Breast epithelium (tissue), 4 donors: ENCODE results near the gene CTIF. TPM values are rescaled to one million over a fixed set of nuclear protein-coding genes. Genes with fewer than 3 reads are reported as not detected.

Experiments used
- DNase-seq, 2 donors: peaks; one replicate each; pipeline ENCODE4 v3.0.0-alpha.2; 2019; ENCODE audit warnings: low spot score in 2 of 2
- H3K27ac ChIP-seq, 2 donors: fragments of 200-600 bp; sonication (generic) in 1 of 2; one replicate each; pipeline ENCODE4 v1.5.1; 2016 to 2019; ENCODE audit warnings: mild to moderate bottlenecking in 1 of 2
- H3K27me3 ChIP-seq, 2 donors: fragments of 200-600 bp; sonication (generic) in 1 of 2; one replicate each; pipeline versions ENCODE4 v1.5.1 to v1.6.0; 2017 to 2019; ENCODE audit warnings: control low read depth in 1 of 2, mild to moderate bottlenecking in 1 of 2
- H3K36me3 ChIP-seq: fragments of 200-600 bp; one replicate; pipeline ENCODE4 v1.5.1; 2019
- H3K4me1 ChIP-seq, 2 donors: fragments of 200-600 bp; sonication (generic); one replicate each; pipeline ENCODE4 v1.5.1; 2016 to 2019; ENCODE audit warnings: control low read depth in 1 of 2
- H3K4me3 ChIP-seq, 3 donors: fragments of 200-600 bp; sonication (generic); 1 replicate in 2 of 3; 2 replicates in 1 of 3; pipeline ENCODE4 v1.5.1; 2016 to 2019; ENCODE audit warnings: mild to moderate bottlenecking in 3 of 3, moderate library complexity in 2 of 3
- H3K9me3 ChIP-seq, 2 donors: fragments of 200-600 bp; sonication (generic) in 1 of 2; one replicate each; pipeline ENCODE4 v1.5.1; 2016 to 2019; ENCODE audit warnings: control low read depth in 1 of 2
- CTCF ChIP-seq, 3 donors: fragments of 450-650 bp; IDR thresholded peaks; one replicate each; pipeline ENCODE4 v1.5.1; 2016 to 2017; ENCODE audit warnings: antibody characterized with exemption in 3 of 3, mild to moderate bottlenecking in 3 of 3, moderate library complexity in 3 of 3
- POLR2A ChIP-seq: fragments of 450-650 bp; IDR thresholded peaks from one replicate; pipeline ENCODE4 v1.6.1; 2016; ENCODE audit warnings: antibody characterized with exemption, mild to moderate bottlenecking, moderate library complexity
- POLR2AphosphoS5 ChIP-seq, 3 donors: sonication (generic); formaldehyde crosslinking; IDR thresholded peaks; one replicate each; pipeline ENCODE4 v1.6.1; 2017; ENCODE audit warnings: antibody characterized with exemption in 3 of 3
- intact Hi-C: fragments of 100-400 bp; cut with DNase I; formaldehyde crosslinking; loops from one replicate; pipeline ENCODE4 v1.15.1; 2023; ENCODE audit warnings: low total_unique reads
- total RNA-seq, 3 donors: library from RNA; depleted of rRNA; stranded (reverse); fragments of >200 nt; gene quantifications; one replicate each; pipeline ENCODE4 v1.1.0, GENCODE V29; 2016

Gene CTIF
- total RNA-seq, 3 donors from 2014 or later, result 28.8 to 78.9 (median 32.6) TPM

GRCh38 chr18:48668466-48669179 lies 129.8 kb downstream of the CTIF start:
- no peak for DNase-seq
- Histone ChIP-seq H3K36me3 (no peaks in the 10 kb centered on the region), H3K27ac (no peak overlapping the region), H3K9me3 (no peaks in the 10 kb centered on the region), H3K4me3 (no peak overlapping the region), H3K4me1 (no peaks in the 10 kb centered on the region), H3K27me3 (no peaks in the 10 kb centered on the region)
- intact Hi-C loops, result no loop called here
- TF ChIP-seq CTCF (IDR thresholded peaks at IDR 0.05), result no peak
- TF ChIP-seq POLR2AphosphoS5 (IDR thresholded peaks at IDR 0.05), result no peak
- no peak for TF ChIP-seq POLR2A

- no peaks in the 10 kb centered on the region for H3K9me3 ChIP-seq
- H3K27ac ChIP-seq, result no peak overlapping the region
- DNase-seq, result no peak
- H3K27me3 ChIP-seq, result no peaks in the 10 kb centered on the region
- no peaks in the 10 kb centered on the region for H3K4me1 ChIP-seq
- TF ChIP-seq POLR2AphosphoS5 (IDR thresholded peaks at IDR 0.05) (no peak), CTCF (IDR thresholded peaks at IDR 0.05) (no peak), POLR2A (no peak)
- H3K4me3 ChIP-seq, result no peak overlapping the region
- intact Hi-C loops, result no loop called here
- no peaks in the 10 kb centered on the region for H3K36me3 ChIP-seq
Measured at GRCh38 chr18:48669180-48669675, 130.4 kb downstream of the CTIF start.

GRCh38 chr18:48669991-48670750 lies 131.3 kb downstream of the CTIF start:
- DNase-seq, result no peak

DNA sequence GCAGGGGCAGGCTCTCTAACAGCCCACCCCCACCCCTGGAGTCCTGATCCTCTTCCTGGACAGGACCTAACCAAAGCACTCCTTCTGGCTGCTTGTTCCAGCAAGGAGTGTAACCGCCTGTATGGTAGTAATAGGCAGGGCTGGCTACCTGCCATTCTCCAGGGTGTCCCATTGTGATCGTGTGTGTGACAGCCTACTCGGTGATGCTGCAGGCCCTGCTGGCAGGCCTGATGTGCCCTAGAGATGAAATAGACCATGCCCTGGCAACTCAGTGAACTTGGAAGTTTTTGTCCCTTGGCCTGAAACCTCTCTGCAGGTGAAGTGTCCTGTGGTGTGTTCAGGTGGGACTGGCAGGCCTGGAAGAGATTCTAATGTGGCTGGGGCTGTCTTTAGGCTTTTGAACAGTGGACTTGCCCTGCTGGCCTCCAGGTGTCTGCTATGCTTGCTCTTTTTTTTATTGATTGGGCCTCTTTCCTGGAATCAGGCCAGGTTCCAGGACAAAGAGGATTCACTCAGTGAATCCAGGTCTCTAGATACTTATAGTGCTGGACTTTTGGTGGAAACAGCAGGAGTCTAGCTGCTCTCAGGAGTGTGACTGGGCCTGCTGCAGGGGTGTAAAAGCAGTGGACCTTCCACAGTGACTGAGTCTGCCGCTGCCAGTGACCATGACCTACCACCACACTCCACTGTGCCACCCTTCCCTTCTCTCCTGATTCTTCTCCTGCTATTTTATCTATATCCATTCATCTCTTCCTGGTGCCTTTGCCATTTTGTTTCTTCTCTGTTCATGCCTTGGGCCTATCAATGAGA lies 132.1 kb downstream of the CTIF start:
- intact Hi-C loops, result no loop called here
- no peak for DNase-seq
- no peaks in the 10 kb centered on the region for H3K36me3 ChIP-seq

More at GRCh38 chr18:48669991-48670750, 131.3 kb downstream of the CTIF start:
- no peak overlapping the region for H3K4me3 ChIP-seq
- intact Hi-C loops, result no loop called here
- H3K27ac ChIP-seq, result no peak overlapping the region
- no peaks in the 10 kb centered on the region for H3K27me3 ChIP-seq
- TF ChIP-seq CTCF (IDR thresholded peaks at IDR 0.05) (no peak), POLR2AphosphoS5 (IDR thresholded peaks at IDR 0.05) (no peak), POLR2A (no peak)
- no peaks in the 10 kb centered on the region for H3K36me3 ChIP-seq
- no peaks in the 10 kb centered on the region for H3K9me3 ChIP-seq
- no peaks in the 10 kb centered on the region for H3K4me1 ChIP-seq

More for the DNA sequence above, 132.1 kb downstream of the CTIF start:
- Histone ChIP-seq H3K4me1 (peaks cover 0 to 3% of the 10 kb centered on the region in 2 donors), H3K4me3 (no peak overlapping the region), H3K27me3 (no peaks in the 10 kb centered on the region), H3K9me3 (no peaks in the 10 kb centered on the region), H3K27ac (no peak overlapping the region)
- no peak for TF ChIP-seq POLR2AphosphoS5 (IDR thresholded peaks at IDR 0.05)
- TF ChIP-seq CTCF (IDR thresholded peaks at IDR 0.05), result no peak
- TF ChIP-seq POLR2A, result no peak
